Astrocyte (in vitro differentiated cells and primary cell): ENCODE data around the gene CDV3.

Experiments used
- EZH2 ChIP-seq: IDR thresholded peaks from 2 replicates; pipeline ENCODE4 v1.6.1; 2012; ENCODE audit warnings: mild to moderate bottlenecking, low read length, inconsistent platforms; ENCODE audit not compliant: insufficient read depth
- TF ChIP-seq, protein P1 (sequence below): IDR thresholded peaks from 2 replicates; pipeline ENCODE4 v1.5.1; 2011; ENCODE audit warnings: low read depth, mild to moderate bottlenecking, inconsistent platforms, low read length, moderate library complexity; ENCODE audit not compliant: insufficient read depth

- TF ChIP-seq, protein P1, sequence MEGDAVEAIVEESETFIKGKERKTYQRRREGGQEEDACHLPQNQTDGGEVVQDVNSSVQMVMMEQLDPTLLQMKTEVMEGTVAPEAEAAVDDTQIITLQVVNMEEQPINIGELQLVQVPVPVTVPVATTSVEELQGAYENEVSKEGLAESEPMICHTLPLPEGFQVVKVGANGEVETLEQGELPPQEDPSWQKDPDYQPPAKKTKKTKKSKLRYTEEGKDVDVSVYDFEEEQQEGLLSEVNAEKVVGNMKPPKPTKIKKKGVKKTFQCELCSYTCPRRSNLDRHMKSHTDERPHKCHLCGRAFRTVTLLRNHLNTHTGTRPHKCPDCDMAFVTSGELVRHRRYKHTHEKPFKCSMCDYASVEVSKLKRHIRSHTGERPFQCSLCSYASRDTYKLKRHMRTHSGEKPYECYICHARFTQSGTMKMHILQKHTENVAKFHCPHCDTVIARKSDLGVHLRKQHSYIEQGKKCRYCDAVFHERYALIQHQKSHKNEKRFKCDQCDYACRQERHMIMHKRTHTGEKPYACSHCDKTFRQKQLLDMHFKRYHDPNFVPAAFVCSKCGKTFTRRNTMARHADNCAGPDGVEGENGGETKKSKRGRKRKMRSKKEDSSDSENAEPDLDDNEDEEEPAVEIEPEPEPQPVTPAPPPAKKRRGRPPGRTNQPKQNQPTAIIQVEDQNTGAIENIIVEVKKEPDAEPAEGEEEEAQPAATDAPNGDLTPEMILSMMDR = no peak
- TF ChIP-seq EZH2 = no peak
Observed at GRCh38 chr3:133606902-133607301, 33.4 kb downstream of the CDV3 start.
